HG03280 (cell line): ENCODE measurements around the gene OR52K1.
"Not testable (repeated sequence)": the region's sequence is repeated elsewhere in the genome, so short reads cannot be mapped to it uniquely, and the experiment has no call there.

Experiments used
- ATAC-seq: cut with Tn5 transposase; IDR thresholded peaks from one replicate; pipeline ENCODE4 v1.9.1; 2021; ENCODE audit warnings: mild to moderate bottlenecking, moderate library complexity; ENCODE audit not compliant: unreplicated experiment

Gene OR52K1

GRCh38 chr11:4491405-4491804 lies 9.0 kb downstream of the OR52K1 start:
- not testable (repeated sequence) for ATAC-seq

- ATAC-seq: no peak
These were observed 9.6 kb downstream of the OR52K1 start for GRCh38 chr11:4491878-4492606.

- ATAC-seq: no peak
These were observed 11.0 kb downstream of the OR52K1 start for GRCh38 chr11:4493480-4493818.

GRCh38 chr11:4495487-4495886 lies 13.0 kb downstream of the OR52K1 start:
- no peak for ATAC-seq

GRCh38 chr11:4495986-4496385 lies 13.5 kb downstream of the OR52K1 start:
- no peak for ATAC-seq

- ATAC-seq: no peak
These were observed 14.3 kb downstream of the OR52K1 start for GRCh38 chr11:4496557-4497248.

- ATAC-seq: no peak
These were observed 26.4 kb downstream of the OR52K1 start for GRCh38 chr11:4508886-4509285.

- ATAC-seq: no peak
These were observed 29.1 kb downstream of the OR52K1 start for GRCh38 chr11:4511282-4512245.

GRCh38 chr11:4514196-4514595 lies 31.8 kb downstream of the OR52K1 start:
- no peak for ATAC-seq

GRCh38 chr11:4522339-4522738 lies 39.9 kb downstream of the OR52K1 start:
- no peak for ATAC-seq

- no peak for ATAC-seq
These were observed 40.3 kb downstream of the OR52K1 start for GRCh38 chr11:4522752-4523151.

- ATAC-seq: no peak
These were observed 41.2 kb downstream of the OR52K1 start for GRCh38 chr11:4523666-4524065.

GRCh38 chr11:4527926-4528325 lies 45.5 kb downstream of the OR52K1 start:
- no peak for ATAC-seq

- not testable (repeated sequence) for ATAC-seq
These were observed 49.2 kb downstream of the OR52K1 start for GRCh38 chr11:4531686-4532085.

GRCh38 chr11:4539603-4540219 lies 57.3 kb downstream of the OR52K1 start:
- peak; percentile 74 for ATAC-seq

- ATAC-seq: no peak
These were observed 58.6 kb downstream of the OR52K1 start for GRCh38 chr11:4541071-4541470.
